BLaER1 (cell line): ENCODE results near the gene STK24.
A peak's percentile ranks its signal among the peaks of the same experiment; 100 is the strongest.

Source experiments
- H3K27ac ChIP-seq: shearing (Covaris generic); formaldehyde crosslinking; 2 replicates; pipeline ENCODE4 v1.8.1; 2022
- H3K27me3 ChIP-seq: shearing (Covaris generic); formaldehyde crosslinking; 2 replicates; pipeline ENCODE4 v1.8.1; 2022
- H3K36me3 ChIP-seq: shearing (Covaris generic); formaldehyde crosslinking; 2 replicates; pipeline ENCODE4 v1.8.1; 2022
- H3K4me1 ChIP-seq: shearing (Covaris generic); formaldehyde crosslinking; 2 replicates; pipeline ENCODE4 v1.8.1; 2022
- H3K4me2 ChIP-seq: shearing (Covaris generic); formaldehyde crosslinking; 2 replicates; pipeline ENCODE4 v1.8.1; 2022
- H3K4me3 ChIP-seq: shearing (Covaris generic); formaldehyde crosslinking; 2 replicates; pipeline ENCODE4 v1.8.1; 2022
- H3K9ac ChIP-seq: shearing (Covaris generic); formaldehyde crosslinking; 2 replicates; pipeline ENCODE4 v1.8.1; 2022
- H3K9me3 ChIP-seq: shearing (Covaris generic); formaldehyde crosslinking; 2 replicates; pipeline ENCODE4 v1.8.1; 2022
- H4K20me1 ChIP-seq: shearing (Covaris generic); formaldehyde crosslinking; 2 replicates; pipeline ENCODE4 v1.8.1; 2022
- Cebpa-rat ChIP-seq: shearing (Covaris generic); IDR thresholded peaks from 2 replicates; pipeline ENCODE4 v1.8.1; 2022

STK24 gene

DNA sequence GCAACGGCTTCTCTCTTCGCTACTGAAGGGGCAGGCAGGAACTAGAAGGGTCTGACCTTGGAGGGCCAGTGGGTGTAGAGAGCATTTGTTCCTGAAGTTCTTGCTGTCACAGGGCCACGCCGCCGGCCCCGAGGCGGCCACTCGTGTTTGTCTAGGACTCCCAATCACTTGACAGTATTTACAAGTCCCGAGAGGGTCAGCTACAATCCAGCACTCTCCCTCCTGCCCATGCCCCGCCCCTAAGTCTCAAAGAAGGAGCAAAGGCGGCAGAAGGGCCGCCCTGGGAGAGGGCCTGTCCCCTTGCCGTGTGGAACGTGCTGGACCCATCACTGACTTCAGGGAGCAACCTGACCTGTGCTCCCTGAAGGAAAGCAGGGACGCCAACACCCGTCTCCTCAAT is 118.5 kb downstream of the STK24 start:
- Histone ChIP-seq H3K27me3 (no peaks in the 10 kb centered on the region), H3K36me3 (peaks cover 98% of the 10 kb centered on the region), H3K4me2 (no peak overlapping the region), H3K9ac (no peak overlapping the region), H3K4me3 (no peak overlapping the region), H3K4me1 (peaks cover 38% of the 10 kb centered on the region), H3K27ac (no peak overlapping the region), H4K20me1 (peaks cover 99% of the 10 kb centered on the region), H3K9me3 (no peaks in the 10 kb centered on the region)
- TF ChIP-seq Cebpa-rat: no peak

- Histone ChIP-seq H3K4me1 (peaks cover 24% of the 10 kb centered on the region), H3K27me3 (no peaks in the 10 kb centered on the region), H3K4me2 (no peak overlapping the region), H3K4me3 (no peak overlapping the region), H3K36me3 (peaks cover 98% of the 10 kb centered on the region), H3K27ac (no peak overlapping the region), H3K9ac (no peak overlapping the region), H4K20me1 (peaks cover 99% of the 10 kb centered on the region), H3K9me3 (no peaks in the 10 kb centered on the region)
- TF ChIP-seq Cebpa-rat: no peak
Observed at GRCh38 chr13:98457053-98457452, 119.9 kb downstream of the STK24 start.

DNA sequence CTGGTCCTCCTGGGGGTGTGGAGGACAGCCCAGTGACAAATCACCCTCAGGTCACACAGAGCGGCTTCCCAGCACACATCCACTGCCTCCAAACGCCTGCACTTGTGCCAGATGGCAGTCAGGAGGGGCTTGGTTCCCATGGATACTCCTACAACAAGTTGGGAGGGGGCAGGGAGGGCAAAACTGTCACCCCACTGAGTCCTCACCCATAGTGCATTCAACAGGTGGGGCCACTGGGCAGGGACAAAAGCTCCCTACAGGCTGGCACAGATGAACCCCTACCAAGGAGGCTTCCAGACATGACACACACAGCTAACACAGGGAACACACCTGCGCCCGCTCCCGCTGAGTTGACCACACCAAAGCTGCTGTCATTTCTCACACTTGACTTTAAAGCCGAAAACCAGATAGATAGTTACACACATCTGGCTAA is 120.5 kb downstream of the STK24 start:
- no peaks in the 10 kb centered on the region for H3K9me3 ChIP-seq
- no peak overlapping the region for H3K4me3 ChIP-seq
- H3K4me2 ChIP-seq: no peak overlapping the region
- H3K9ac ChIP-seq: no peak overlapping the region
- no peaks in the 10 kb centered on the region for H3K27me3 ChIP-seq
- peaks cover 99% of the 10 kb centered on the region for H3K36me3 ChIP-seq
- H4K20me1 ChIP-seq: peaks cover 99% of the 10 kb centered on the region
- H3K27ac ChIP-seq: no peak overlapping the region
- H3K4me1 ChIP-seq: peaks cover 24% of the 10 kb centered on the region
- no peak for TF ChIP-seq Cebpa-rat

GRCh38 chr13:98454389-98454881 is 122.5 kb downstream of the STK24 start:
- Histone ChIP-seq H3K9me3 (no peaks in the 10 kb centered on the region), H4K20me1 (peaks cover 99% of the 10 kb centered on the region), H3K4me1 (peaks cover 36% of the 10 kb centered on the region), H3K4me3 (no peak overlapping the region), H3K9ac (no peak overlapping the region), H3K27ac (no peak overlapping the region), H3K36me3 (peaks cover 93% of the 10 kb centered on the region), H3K4me2 (no peak overlapping the region; the same call in 1 of the 2 replicates), H3K27me3 (no peaks in the 10 kb centered on the region)
- no peak for TF ChIP-seq Cebpa-rat

DNA sequence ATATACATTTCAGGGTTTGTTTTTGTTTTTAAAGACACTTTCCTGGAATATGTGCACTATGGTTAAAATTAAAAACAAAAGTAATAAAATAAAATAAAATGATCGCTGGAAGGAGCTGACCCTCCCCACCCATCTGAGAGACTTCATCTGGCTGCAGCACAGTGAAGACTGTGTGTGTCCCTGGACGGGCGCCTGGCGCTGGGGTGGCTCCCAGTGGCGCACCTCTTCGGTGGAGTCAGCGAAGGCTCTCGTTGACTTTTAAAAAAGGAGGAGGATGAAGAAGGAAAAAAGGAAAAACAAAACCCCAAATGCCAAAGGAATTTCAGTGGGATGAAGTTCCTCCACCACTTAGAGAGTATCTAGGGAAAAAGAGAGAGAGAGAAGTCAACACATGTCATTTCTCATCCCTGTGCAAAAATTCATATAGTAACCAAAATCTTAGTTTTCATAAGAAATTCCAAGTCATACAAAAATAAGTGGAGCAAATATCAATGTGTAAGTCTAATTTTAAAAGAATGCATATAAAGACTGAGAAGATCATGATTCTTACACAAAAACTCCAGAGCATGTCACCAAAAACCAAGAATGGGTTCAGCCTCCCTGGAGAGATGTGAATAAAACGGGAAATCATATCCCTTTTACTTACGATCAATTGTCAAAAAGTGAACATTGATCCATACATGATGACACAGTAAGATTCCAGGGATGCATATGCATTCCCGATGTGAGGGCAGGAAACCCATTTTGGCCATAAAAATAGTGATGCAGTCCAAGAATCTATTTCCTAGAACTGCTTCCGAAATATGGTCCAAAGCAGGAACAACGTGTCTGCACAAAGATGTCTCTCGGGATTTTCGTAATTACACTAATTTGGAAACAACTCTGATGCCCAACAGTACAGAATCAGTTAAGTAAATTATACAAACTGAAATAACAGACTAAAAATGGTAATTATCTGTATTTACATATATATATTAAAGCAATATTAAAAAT is 123.8 kb downstream of the STK24 start:
- no peak overlapping the region for H3K9ac ChIP-seq
- H3K36me3 ChIP-seq: peaks cover 87% of the 10 kb centered on the region
- no peak overlapping the region for H3K4me3 ChIP-seq
- no peaks in the 10 kb centered on the region for H3K27me3 ChIP-seq
- no peak for TF ChIP-seq Cebpa-rat
- H3K4me2 ChIP-seq: no peak overlapping the region
- H3K9me3 ChIP-seq: no peaks in the 10 kb centered on the region
- peaks cover 49% of the 10 kb centered on the region for H3K4me1 ChIP-seq
- H3K27ac ChIP-seq: no peak overlapping the region
- peaks cover 99% of the 10 kb centered on the region for H4K20me1 ChIP-seq

- Histone ChIP-seq H4K20me1 (peaks cover 100% of the 10 kb centered on the region), H3K36me3 (peaks cover 77% of the 10 kb centered on the region), H3K4me2 (peak overlapping the region; percentile 86)
Observed at GRCh38 chr13:98451676-98452470, 125.0 kb downstream of the STK24 start.

DNA sequence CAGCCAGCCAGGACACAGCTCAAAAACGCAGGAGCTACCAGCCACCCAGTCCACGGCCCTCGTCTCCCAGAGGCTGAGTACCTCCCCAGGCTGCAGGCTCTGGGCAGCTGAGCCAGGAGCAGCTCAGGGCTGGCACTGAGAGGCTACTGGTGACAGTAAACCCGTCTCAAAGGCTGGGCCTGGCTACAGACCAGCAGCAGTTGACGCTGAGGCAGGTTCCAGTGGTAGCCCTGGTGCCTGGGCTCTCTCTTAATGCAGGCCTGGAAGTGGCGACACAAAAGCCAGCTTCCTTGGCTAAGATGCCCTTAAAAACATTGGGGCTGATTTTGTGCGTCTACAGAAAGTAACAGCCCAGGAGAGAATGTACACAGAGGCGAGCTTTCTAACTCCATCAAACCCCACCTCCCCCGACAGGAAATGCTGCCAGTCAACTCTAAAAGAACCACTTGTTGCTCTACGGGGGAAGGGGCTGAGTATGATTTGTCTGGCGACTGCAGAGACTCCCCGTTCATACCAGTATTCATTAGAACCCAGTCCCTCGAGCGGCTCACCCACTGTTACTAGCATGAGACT is 126.3 kb downstream of the STK24 start:
- peak overlapping the region; percentile 86 for H3K4me2 ChIP-seq
- H3K9me3 ChIP-seq: no peaks in the 10 kb centered on the region
- no peak overlapping the region for H3K27ac ChIP-seq
- H3K4me1 ChIP-seq: peaks cover 65% of the 10 kb centered on the region
- TF ChIP-seq Cebpa-rat: no peak
- H3K9ac ChIP-seq: no peak overlapping the region
- H4K20me1 ChIP-seq: peaks cover 100% of the 10 kb centered on the region
- no peaks in the 10 kb centered on the region for H3K27me3 ChIP-seq
- peaks cover 73% of the 10 kb centered on the region for H3K36me3 ChIP-seq
- H3K4me3 ChIP-seq: no peak overlapping the region

More at GRCh38 chr13:98451676-98452470, 125.0 kb downstream of the STK24 start:
- no peak overlapping the region for H3K9ac ChIP-seq
- no peaks in the 10 kb centered on the region for H3K9me3 ChIP-seq
- peaks cover 58% of the 10 kb centered on the region for H3K4me1 ChIP-seq
- no peak for TF ChIP-seq Cebpa-rat
- H3K27ac ChIP-seq: no peak overlapping the region
- H3K4me3 ChIP-seq: no peak overlapping the region
- H3K27me3 ChIP-seq: no peaks in the 10 kb centered on the region

GRCh38 chr13:98450026-98450425 is 126.9 kb downstream of the STK24 start:
- peaks cover 100% of the 10 kb centered on the region for H4K20me1 ChIP-seq
- peaks cover 67% of the 10 kb centered on the region for H3K36me3 ChIP-seq
- peaks cover 68% of the 10 kb centered on the region for H3K4me1 ChIP-seq
- no peaks in the 10 kb centered on the region for H3K27me3 ChIP-seq
- no peak overlapping the region for H3K4me3 ChIP-seq
- H3K9ac ChIP-seq: no peak overlapping the region
- peak overlapping the region; percentile 86 for H3K4me2 ChIP-seq
- TF ChIP-seq Cebpa-rat: no peak
- no peaks in the 10 kb centered on the region for H3K9me3 ChIP-seq
- no peak overlapping the region for H3K27ac ChIP-seq

- H3K27ac ChIP-seq: no peak overlapping the region
- TF ChIP-seq Cebpa-rat: no peak
- peaks cover 97% of the 10 kb centered on the region for H4K20me1 ChIP-seq
- H3K9ac ChIP-seq: no peak overlapping the region
- no peaks in the 10 kb centered on the region for H3K27me3 ChIP-seq
- H3K36me3 ChIP-seq: peaks cover 60% of the 10 kb centered on the region
- peaks cover 62% of the 10 kb centered on the region for H3K4me1 ChIP-seq
- no peak overlapping the region for H3K4me3 ChIP-seq
- H3K9me3 ChIP-seq: no peaks in the 10 kb centered on the region
- H3K4me2 ChIP-seq: peak overlapping the region; percentile 86
Observed at GRCh38 chr13:98449273-98449672, 127.6 kb downstream of the STK24 start.

DNA sequence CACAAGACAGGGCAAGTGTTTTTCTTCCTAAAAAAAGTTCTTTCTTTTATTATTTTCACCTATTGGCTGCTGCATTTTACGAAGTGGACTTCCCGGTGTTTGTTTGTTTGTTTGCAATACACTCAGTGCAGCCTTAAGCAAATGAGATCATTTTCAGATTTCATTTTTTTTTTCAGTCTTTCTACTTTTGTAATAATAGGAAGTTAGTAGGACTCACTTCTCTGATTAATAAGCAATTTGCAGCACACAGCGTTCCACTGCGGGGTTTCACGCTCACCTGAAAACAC is 128.3 kb downstream of the STK24 start:
- no peak overlapping the region for H3K4me3 ChIP-seq
- H3K9ac ChIP-seq: no peak overlapping the region
- TF ChIP-seq Cebpa-rat: no peak
- peaks cover 60% of the 10 kb centered on the region for H3K36me3 ChIP-seq
- peaks cover 93% of the 10 kb centered on the region for H4K20me1 ChIP-seq
- H3K27me3 ChIP-seq: no peaks in the 10 kb centered on the region
- peak overlapping the region; percentile 86 for H3K4me2 ChIP-seq
- H3K27ac ChIP-seq: no peak overlapping the region
- no peaks in the 10 kb centered on the region for H3K9me3 ChIP-seq
- H3K4me1 ChIP-seq: peaks cover 62% of the 10 kb centered on the region
